Type B pancreatic cell (in vitro differentiated cells): ENCODE data around the gene PALMD. TPM values are rescaled to one million over a fixed set of nuclear protein-coding genes. Genes with fewer than 3 reads are reported as not detected.

Source experiments
- DNase-seq: peaks from one replicate; pipeline ENCODE4 v3.0.0; 2021; ENCODE audit warnings: mixed read lengths; ENCODE audit not compliant: unreplicated experiment; ENCODE audit errors: extremely low spot score
- H3K27ac Mint-ChIP-seq: 2 replicates; pipeline ENCODE4 v1.8.0; 2021; ENCODE audit warnings: mild to moderate bottlenecking, mixed read lengths
- H3K27me3 Mint-ChIP-seq: 2 replicates; pipeline ENCODE4 v1.8.0; 2021; ENCODE audit warnings: mixed read lengths
- H3K36me3 Mint-ChIP-seq: 2 replicates; pipeline ENCODE4 v1.8.0; 2021; ENCODE audit warnings: mixed read lengths
- H3K4me1 Mint-ChIP-seq: one replicate; pipeline ENCODE4 v1.8.0; 2021; ENCODE audit warnings: mixed read lengths; ENCODE audit not compliant: unreplicated experiment
- H3K4me3 Mint-ChIP-seq: 2 replicates; pipeline ENCODE4 v1.8.0; 2021; ENCODE audit warnings: mild to moderate bottlenecking, mixed read lengths
- H3K9me3 Mint-ChIP-seq: 2 replicates; pipeline ENCODE4 v1.8.0; 2021; ENCODE audit warnings: mixed read lengths
- CTCF ChIP-seq: fragments of 200-600 bp; sonication (generic); conservative IDR thresholded peaks from 2 replicates; pipeline ENCODE4 v1.5.0; 2021; ENCODE audit warnings: antibody characterized with exemption, mild to moderate bottlenecking
- total RNA-seq: library from RNA; stranded (reverse); gene quantifications from 2 replicates; pipeline ENCODE4 v1.2.1, GENCODE V29; 2021; ENCODE audit warnings: low replicate concordance

PALMD gene
- total RNA-seq, 1 donor from 2014 or later: 2.0 TPM

GRCh38 chr1:99723251-99723650 lies 77.3 kb downstream of the PALMD start:
- H3K9me3 Mint-ChIP-seq: no peaks in the 10 kb centered on the region
- H3K27me3 Mint-ChIP-seq: no peaks in the 10 kb centered on the region
- DNase-seq: no peak
- no peak overlapping the region for H3K4me3 Mint-ChIP-seq
- no peak overlapping the region for H3K27ac Mint-ChIP-seq
- no peaks in the 10 kb centered on the region for H3K36me3 Mint-ChIP-seq
- peaks cover 6% of the 10 kb centered on the region for H3K4me1 Mint-ChIP-seq
- no peak for TF ChIP-seq CTCF

- peaks cover 11% of the 10 kb centered on the region for H3K4me1 Mint-ChIP-seq
- H3K27ac Mint-ChIP-seq: no peak overlapping the region
- H3K36me3 Mint-ChIP-seq: no peaks in the 10 kb centered on the region
- H3K9me3 Mint-ChIP-seq: no peaks in the 10 kb centered on the region
- no peak for TF ChIP-seq CTCF
- DNase-seq: no peak
- H3K4me3 Mint-ChIP-seq: no peak overlapping the region
- no peaks in the 10 kb centered on the region for H3K27me3 Mint-ChIP-seq
These were observed 80.1 kb downstream of the PALMD start for GRCh38 chr1:99725996-99726395.

GRCh38 chr1:99726407-99726806 lies 80.5 kb downstream of the PALMD start:
- Mint-ChIP-seq H3K4me3 (no peak overlapping the region), H3K36me3 (no peaks in the 10 kb centered on the region)
- no peak for TF ChIP-seq CTCF

GRCh38 chr1:99726818-99727217 lies 80.9 kb downstream of the PALMD start:
- no peak overlapping the region for H3K27ac Mint-ChIP-seq
- H3K4me3 Mint-ChIP-seq: no peak overlapping the region
- DNase-seq: no peak
- H3K27me3 Mint-ChIP-seq: no peaks in the 10 kb centered on the region
- no peaks in the 10 kb centered on the region for H3K9me3 Mint-ChIP-seq
- H3K36me3 Mint-ChIP-seq: no peaks in the 10 kb centered on the region
- peaks cover 11% of the 10 kb centered on the region for H3K4me1 Mint-ChIP-seq
- TF ChIP-seq CTCF: no peak

More at GRCh38 chr1:99726407-99726806, 80.5 kb downstream of the PALMD start:
- Mint-ChIP-seq H3K9me3 (no peaks in the 10 kb centered on the region), H3K27ac (no peak overlapping the region), H3K4me1 (peaks cover 11% of the 10 kb centered on the region), H3K27me3 (no peaks in the 10 kb centered on the region)
- no peak for DNase-seq

- TF ChIP-seq CTCF: no peak
- no peak overlapping the region for H3K4me3 Mint-ChIP-seq
- peaks cover 11% of the 10 kb centered on the region for H3K4me1 Mint-ChIP-seq
- H3K27me3 Mint-ChIP-seq: no peaks in the 10 kb centered on the region
- DNase-seq: no peak
- no peaks in the 10 kb centered on the region for H3K36me3 Mint-ChIP-seq
- H3K9me3 Mint-ChIP-seq: no peaks in the 10 kb centered on the region
- H3K27ac Mint-ChIP-seq: no peak overlapping the region
These were observed 81.8 kb downstream of the PALMD start for GRCh38 chr1:99727575-99728185.
